NCI-H128 (cell line): Measurements from ENCODE around the gene IL36G.

Experiments
- DNase-seq: peaks from one replicate; lab custom pipeline; 2025; ENCODE audit not compliant: unreplicated experiment; lab: John Stamatoyannopoulos, UW

IL36G gene

GRCh38 chr2:113015655-113016054, 37.8 kb downstream of the IL36G start:
- DNase-seq, result no peak

- no peak for DNase-seq
Observed at GRCh38 chr2:113018509-113018908, 40.7 kb downstream of the IL36G start.

- no peak for DNase-seq
Observed at GRCh38 chr2:113021312-113021711, 43.5 kb downstream of the IL36G start.

- no peak for DNase-seq
Observed at GRCh38 chr2:113024764-113025163, 47.0 kb downstream of the IL36G start.

- no peak for DNase-seq
Observed at GRCh38 chr2:113025737-113026136, 47.9 kb downstream of the IL36G start.

GRCh38 chr2:113027691-113028090, 49.9 kb downstream of the IL36G start:
- DNase-seq, result no peak

- no peak for DNase-seq
Observed at GRCh38 chr2:113028112-113028511, 50.3 kb downstream of the IL36G start.

GRCh38 chr2:113032737-113033136, 54.9 kb downstream of the IL36G start:
- no peak for DNase-seq

- DNase-seq, result no peak
Observed at GRCh38 chr2:113034016-113034415, 56.2 kb downstream of the IL36G start.
